ENCODE results near the gene POMT1.

Gene POMT1

GRCh38 chr9:131530920-131531832 is 28.5 kb downstream of the POMT1 start, which contains the start of gene UCK1:
Gene UCK1 (minus strand): TSS chr9:131531263. CDS start chr9:131531174, 89 bp downstream.
- TF ChIP-seq CTCF (IDR thresholded peaks at IDR 0.05; ENCODE audit: insufficient read depth, missing control alignments), result no peak
- no peak for FAIRE-seq
- DNase-seq (ENCODE audit: insufficient read length, low spot score), result peak; percentile 97

GRCh38 chr9:131534721-131535237 is 32.1 kb downstream of the POMT1 start:
- TF ChIP-seq CTCF (IDR thresholded peaks at IDR 0.05; ENCODE audit: insufficient read depth, missing control alignments), result no peak
- no peak for DNase-seq (ENCODE audit: insufficient read length, low spot score)
- no peak for FAIRE-seq

GRCh38 chr9:131537946-131538345 is 35.2 kb downstream of the POMT1 start:
- no peak for FAIRE-seq
- no peak for TF ChIP-seq CTCF (IDR thresholded peaks at IDR 0.05; ENCODE audit: insufficient read depth, missing control alignments)
- DNase-seq (ENCODE audit: insufficient read length, low spot score), result no peak

GRCh38 chr9:131539223-131539923 is 36.7 kb downstream of the POMT1 start:
- no peak for TF ChIP-seq CTCF (IDR thresholded peaks at IDR 0.05; ENCODE audit: insufficient read depth, missing control alignments)
- FAIRE-seq (no peak), DNase-seq (ENCODE audit: insufficient read length, low spot score) (no peak)

GRCh38 chr9:131543141-131543540 is 40.4 kb downstream of the POMT1 start:
- FAIRE-seq, result no peak

More at GRCh38 chr9:131543141-131543540, 40.4 kb downstream of the POMT1 start:
- no peak for DNase-seq (ENCODE audit: insufficient read length, low spot score)
- no peak for TF ChIP-seq CTCF (IDR thresholded peaks at IDR 0.05; ENCODE audit: insufficient read depth, missing control alignments)
